GM23248 (cell line): ENCODE results near the gene AP2S1.

ENCODE experiments used
- EZH2 ChIP-seq: fragments of 200-600 bp; sonication (generic); IDR thresholded peaks from 2 replicates; pipeline ENCODE4 v1.6.1; 2018; ENCODE audit warnings: antibody characterized with exemption, mild to moderate bottlenecking; ENCODE audit not compliant: insufficient read depth, poor library complexity, severe bottlenecking
- EZH2phosphoT487 ChIP-seq: fragments of 200-600 bp; sonication (generic); IDR thresholded peaks from 2 replicates; pipeline ENCODE4 v1.6.1; 2018; ENCODE audit warnings: antibody characterized with exemption, moderate library complexity, mild to moderate bottlenecking, low read depth; ENCODE audit not compliant: insufficient read depth

GRCh38 chr19:46840498-46840942 lies 10.1 kb downstream of the AP2S1 start:
- no peak for TF ChIP-seq EZH2
- no peak for TF ChIP-seq EZH2phosphoT487
